Testis (tissue), 2 donors: ENCODE measurements around the gene TMEM236.

ENCODE experiments used
- CTCF ChIP-seq, 3 experiments: fragments of 450-650 bp in 2 of 3; fragments of 200-600 bp in 1 of 3; sonication (generic) in 1 of 3; IDR thresholded peaks; one replicate each; pipeline ENCODE4 v1.5.1; 2016 to 2019; ENCODE audit warnings: antibody characterized with exemption in 3 of 3, mild to moderate bottlenecking in 2 of 3, moderate library complexity in 1 of 3
- POLR2A ChIP-seq: fragments of 450-650 bp; IDR thresholded peaks from one replicate; pipeline ENCODE4 v1.6.1; 2017; ENCODE audit warnings: antibody characterized with exemption, mild to moderate bottlenecking, moderate library complexity

GRCh38 chr10:17802350-17802749 is 50.3 kb downstream of the TMEM236 start:
- no peak for TF ChIP-seq CTCF (IDR thresholded peaks at IDR 0.05)
- TF ChIP-seq POLR2A, result no peak
